AG09309 (cell line): ENCODE data around the gene KHK.

Experiments used
- DNase-seq: peaks from one replicate; pipeline ENCODE4 v3.0.0-alpha.2; 2010; ENCODE audit warnings: low read depth
- H3K4me3 ChIP-seq: 2 replicates; pipeline ENCODE4 v1.5.1; 2011; ENCODE audit warnings: mild to moderate bottlenecking, low read depth, low read length, moderate library complexity; ENCODE audit not compliant: control insufficient read depth
- CTCF ChIP-seq: IDR thresholded peaks from 2 replicates; pipeline ENCODE4 v1.5.1; 2011; ENCODE audit warnings: mild to moderate bottlenecking, low read depth, low read length, inconsistent platforms; ENCODE audit not compliant: insufficient read depth, control insufficient read depth; ENCODE audit errors: missing control alignments

The KHK gene

GRCh38 chr2:27080603-27080936 is 6.0 kb upstream of the KHK start:
- no peak for TF ChIP-seq CTCF
- DNase-seq = no peak
- peak overlapping the region; percentile 92 for H3K4me3 ChIP-seq

GRCh38 chr2:27081984-27082772 is 4.4 kb upstream of the KHK start:
- no peak for TF ChIP-seq CTCF
- H3K4me3 ChIP-seq = no peak overlapping the region
- DNase-seq = no peak

- H3K4me3 ChIP-seq = no peak overlapping the region
- no peak for DNase-seq
- no peak for TF ChIP-seq CTCF
These were observed 3.7 kb upstream of the KHK start for GRCh38 chr2:27082773-27083409.

GRCh38 chr2:27083410-27084296 is 2.9 kb upstream of the KHK start:
- H3K4me3 ChIP-seq = no peak overlapping the region
- no peak for TF ChIP-seq CTCF
- DNase-seq = no peak

- TF ChIP-seq CTCF = no peak
- no peak for DNase-seq
- no peak overlapping the region for H3K4me3 ChIP-seq
These were observed 2.1 kb upstream of the KHK start for GRCh38 chr2:27084297-27085061.
